HepG2 (cell line): ENCODE results near the gene ADAMTS13. TPM values are rescaled to one million over a fixed set of nuclear protein-coding genes. Genes with fewer than 3 reads are reported as not detected.
A peak's percentile ranks its signal among the peaks of the same experiment; 100 is the strongest.

ENCODE experiments used
- BRCA1 ChIP-seq: sonication (generic); formaldehyde crosslinking; IDR thresholded peaks from 2 replicates; pipeline ENCODE4 v1.4.0; 2020; ENCODE audit warnings: missing genetic modification reagents
- IRF1 ChIP-seq: sonication (generic); formaldehyde crosslinking; IDR thresholded peaks from 2 replicates; pipeline ENCODE4 v1.4.0; 2020; ENCODE audit warnings: low read depth, mild to moderate bottlenecking, missing genetic modification reagents
- JUND ChIP-seq: sonication (generic); formaldehyde crosslinking; IDR thresholded peaks from 2 replicates; pipeline ENCODE4 v1.8.0; 2022; ENCODE audit warnings: mild to moderate bottlenecking, missing genetic modification reagents
- KLF12 ChIP-seq: sonication (generic); formaldehyde crosslinking; IDR thresholded peaks from 2 replicates; pipeline ENCODE4 v1.4.0; 2020; ENCODE audit warnings: missing genetic modification reagents, borderline replicate concordance
- MXI1 ChIP-seq: IDR thresholded peaks from 3 replicates; pipeline ENCODE4 v1.6.1; 2012; ENCODE audit warnings: low read depth, low read length, inconsistent platforms, borderline replicate concordance
- PAWR ChIP-seq: sonication (generic); formaldehyde crosslinking; IDR thresholded peaks from 2 replicates; pipeline ENCODE4 v1.4.0; 2020; ENCODE audit warnings: missing genetic modification reagents, mild to moderate bottlenecking, borderline replicate concordance
- PTBP1 ChIP-seq: fragments of 200-400 bp; formaldehyde crosslinking; IDR thresholded peaks from 2 replicates; pipeline ENCODE4 v1.6.1; 2018; ENCODE audit warnings: low read length, low read depth; ENCODE audit not compliant: poor library complexity, severe bottlenecking
- TFAP4 ChIP-seq: sonication (generic); IDR thresholded peaks from 2 replicates; pipeline ENCODE4 v1.6.1; 2016; ENCODE audit warnings: low read depth, borderline replicate concordance
- THRA ChIP-seq: sonication (generic); formaldehyde crosslinking; IDR thresholded peaks from 2 replicates; pipeline ENCODE4 v1.4.0; 2020; ENCODE audit warnings: missing genetic modification reagents, borderline replicate concordance
- TRAFD1 ChIP-seq: sonication (generic); formaldehyde crosslinking; IDR thresholded peaks from 2 replicates; pipeline ENCODE4 v1.5.1; 2020; ENCODE audit warnings: missing genetic modification reagents, mild to moderate bottlenecking, borderline replicate concordance
- ZFP62 ChIP-seq: sonication (generic); formaldehyde crosslinking; IDR thresholded peaks from 2 replicates; pipeline ENCODE4 v1.4.0; 2020; ENCODE audit warnings: missing genetic modification reagents
- ZNF124 ChIP-seq: sonication (generic); formaldehyde crosslinking; IDR thresholded peaks from 2 replicates; pipeline ENCODE4 v1.4.0; 2020; ENCODE audit warnings: missing genetic modification reagents
- ZNF281 ChIP-seq: sonication (generic); formaldehyde crosslinking; IDR thresholded peaks from 2 replicates; pipeline ENCODE4 v1.4.0; 2020; ENCODE audit warnings: missing genetic modification reagents, borderline replicate concordance
- ZNF329 ChIP-seq: sonication (generic); formaldehyde crosslinking; IDR thresholded peaks from 2 replicates; pipeline ENCODE4 v1.9.0; 2021; ENCODE audit warnings: low read depth, mild to moderate bottlenecking, missing genetic modification reagents
- ZNF333 ChIP-seq: sonication (generic); formaldehyde crosslinking; IDR thresholded peaks from 2 replicates; pipeline ENCODE4 v1.4.0; 2020; ENCODE audit warnings: mild to moderate bottlenecking, missing genetic modification reagents, borderline replicate concordance
- ZNF747 ChIP-seq: sonication (generic); formaldehyde crosslinking; IDR thresholded peaks from 2 replicates; pipeline ENCODE4 v1.8.1; 2023; ENCODE audit warnings: missing genetic modification reagents, mild to moderate bottlenecking, borderline replicate concordance
- ZSCAN31 ChIP-seq: sonication (generic); formaldehyde crosslinking; IDR thresholded peaks from 2 replicates; pipeline ENCODE4 v1.5.0; 2020; ENCODE audit warnings: low read depth, mild to moderate bottlenecking, missing genetic modification reagents
- ZSCAN5A ChIP-seq: sonication (generic); formaldehyde crosslinking; IDR thresholded peaks from 2 replicates; pipeline ENCODE4 v1.8.0; 2022; ENCODE audit warnings: mild to moderate bottlenecking, missing genetic modification reagents, borderline replicate concordance
- polyA plus RNA-seq, 8 experiments: library from polyadenylated mRNA; depleted of rRNA in 3 of 8; stranded (reverse) in 7 of 8; unstranded in 1 of 8; fragments of >200 nt; fragmentation: Illumina TruSeq in 4 of 8; extraction: Trizol in 4 of 8; gene quantifications; 2 replicates each; pipeline versions ENCODE4 v1.2.1 to v1.2.3, GENCODE V29; 2011 to 2016; ENCODE audit warnings: low read depth in 4 of 8, missing spikeins in 1 of 8, mixed read lengths in 1 of 8; ENCODE audit not compliant: insufficient read depth in 1 of 8
- total RNA-seq, 5 experiments: library from RNA; depleted of rRNA; stranded (reverse); fragments of >200 nt; fragmentation: Illumina TruSeq; extraction: Trizol; gene quantifications; 2 replicates each; pipeline ENCODE4 v1.2.3, GENCODE V29; 2016; ENCODE audit warnings: low read depth in 1 of 5

Gene ADAMTS13
- total and polyA plus RNA-seq, 2 of the 13 experiments (the other 11 are each of a cell fraction or from before 2014, with no cell fraction given): 0.91 to 4.5 TPM

GRCh38 chr9:133478851-133479711 lies 56.9 kb downstream of the ADAMTS13 start, which contains the start of gene SLC2A6 (continued):
- no peak for TF ChIP-seq TRAFD1 (CRISPR knock-in tag)
- 0 out of 2 replicates have a peak, but pooled peaks have one; percentile 0 for TF ChIP-seq TFAP4
- peak; percentile 51 for TF ChIP-seq ZNF333
- 0 out of 2 replicates have a peak, but pooled peaks have one; percentile 66 for TF ChIP-seq ZNF124 (CRISPR knock-in tag)
- TF ChIP-seq ZNF329 (CRISPR knock-in tag): no peak
- TF ChIP-seq KLF12 (CRISPR knock-in tag): no peak
- TF ChIP-seq PAWR (CRISPR knock-in tag): no peak
- 0 out of 2 replicates have a peak, but pooled peaks have one; percentile 62 for TF ChIP-seq ZNF747 (CRISPR knock-in tag)
- no peak for TF ChIP-seq ZNF281 (CRISPR knock-in tag)
- no peak for TF ChIP-seq BRCA1 (CRISPR knock-in tag)
- TF ChIP-seq ZFP62 (CRISPR knock-in tag): no peak
- TF ChIP-seq ZSCAN31 (CRISPR knock-in tag): peak; percentile 72; the same call in 1 of the 2 replicates
- TF ChIP-seq PTBP1: no peak
- TF ChIP-seq JUND: no peak
- TF ChIP-seq IRF1 (CRISPR knock-in tag): 0 out of 2 replicates have a peak, but pooled peaks have one; percentile 35
- peak; percentile 44; the same call in 1 of the 3 replicates for TF ChIP-seq MXI1
- TF ChIP-seq ZSCAN5A (CRISPR knock-in tag): 0 out of 2 replicates have a peak, but pooled peaks have one; percentile 39
- no peak for TF ChIP-seq THRA (CRISPR knock-in tag)
